H9 (cell line): Measurements from ENCODE around the gene PACSIN2. TPM values are rescaled to one million over a fixed set of nuclear protein-coding genes. Genes with fewer than 3 reads are reported as not detected.

Source experiments
- DNase-seq: peaks from one replicate; pipeline ENCODE4 v3.0.0-alpha.2; 2017
- H2AFZ ChIP-seq: one replicate; pipeline ENCODE4 v1.6.1; 2013; ENCODE audit warnings: mild to moderate bottlenecking, low read length, control low read depth, moderate library complexity
- H2AK5ac ChIP-seq: 2 replicates; pipeline ENCODE4 v1.6.1; 2013; ENCODE audit warnings: low read length, control low read depth, mixed read lengths; ENCODE audit not compliant: insufficient read length
- H2BK120ac ChIP-seq: one replicate; pipeline ENCODE4 v1.6.1; 2013; ENCODE audit warnings: low read depth, mild to moderate bottlenecking, low read length, control low read depth, inconsistent platforms; ENCODE audit not compliant: poor library complexity, severe bottlenecking
- H2BK12ac ChIP-seq: 2 replicates; pipeline ENCODE4 v1.6.1; 2013; ENCODE audit warnings: low read length, control low read depth, mixed read lengths, low read depth; ENCODE audit not compliant: insufficient read length
- H2BK15ac ChIP-seq: 2 replicates; pipeline ENCODE4 v1.6.1; 2013; ENCODE audit warnings: low read depth, low read length, control low read depth
- H2BK20ac ChIP-seq: one replicate; pipeline ENCODE4 v1.6.1; 2013; ENCODE audit warnings: low read depth, mild to moderate bottlenecking, low read length, control low read depth, inconsistent platforms; ENCODE audit not compliant: poor library complexity, severe bottlenecking
- H2BK5ac ChIP-seq: 2 replicates; pipeline ENCODE4 v1.6.1; 2013; ENCODE audit warnings: low read length, control low read depth, mixed read lengths; ENCODE audit not compliant: insufficient read length
- H3K14ac ChIP-seq: 2 replicates; pipeline ENCODE4 v1.6.1; 2013; ENCODE audit warnings: low read length, control low read depth; ENCODE audit not compliant: insufficient read depth
- H3K18ac ChIP-seq: 2 replicates; pipeline ENCODE4 v1.6.1; 2013; ENCODE audit warnings: low read depth, mild to moderate bottlenecking, mixed read lengths, low read length, control low read depth; ENCODE audit not compliant: insufficient read length
- H3K23ac ChIP-seq: 2 replicates; pipeline ENCODE4 v1.6.1; 2013; ENCODE audit warnings: low read length, control low read depth, mixed read lengths, low read depth; ENCODE audit not compliant: insufficient read length
- H3K23me2 ChIP-seq: 2 replicates; pipeline ENCODE4 v1.6.1; 2013; ENCODE audit warnings: low read depth, mild to moderate bottlenecking, mixed read lengths, low read length, control low read depth; ENCODE audit not compliant: insufficient read length, poor library complexity, severe bottlenecking
- H3K27ac ChIP-seq: 2 replicates; pipeline ENCODE4 v1.5.1; 2013; ENCODE audit warnings: low read length, control low read depth, mixed read lengths, low read depth; ENCODE audit not compliant: insufficient read length
- H3K27me3 ChIP-seq: 2 replicates; pipeline ENCODE4 v1.6.1; 2013; ENCODE audit warnings: low read length, control low read depth, inconsistent platforms; ENCODE audit not compliant: insufficient read depth
- H3K4ac ChIP-seq: 2 replicates; pipeline ENCODE4 v1.6.1; 2013; ENCODE audit warnings: low read depth, mild to moderate bottlenecking, control low read depth, inconsistent platforms, low read length, moderate library complexity
- H3K4me1 ChIP-seq: 2 replicates; pipeline ENCODE4 v1.6.1; 2013; ENCODE audit warnings: low read length, control low read depth, inconsistent platforms; ENCODE audit not compliant: insufficient read depth
- H3K4me2 ChIP-seq: 2 replicates; pipeline ENCODE4 v1.6.1; 2013; ENCODE audit warnings: low read length, control low read depth, mixed read lengths; ENCODE audit not compliant: insufficient read length, insufficient read depth
- H3K56ac ChIP-seq: 2 replicates; pipeline ENCODE4 v1.6.1; 2013; ENCODE audit warnings: low read depth, mild to moderate bottlenecking, mixed read lengths, low read length, control low read depth; ENCODE audit not compliant: insufficient read length
- H3K79me1 ChIP-seq: 2 replicates; pipeline ENCODE4 v1.6.1; 2013; ENCODE audit warnings: low read depth, mild to moderate bottlenecking, moderate library complexity, low read length, control low read depth, inconsistent platforms; ENCODE audit not compliant: insufficient read depth, poor library complexity, severe bottlenecking
- H3K79me2 ChIP-seq: 2 replicates; pipeline ENCODE4 v1.6.1; 2013; ENCODE audit warnings: low read length, control low read depth, inconsistent platforms; ENCODE audit not compliant: insufficient read depth
- H3K9ac ChIP-seq: 2 replicates; pipeline ENCODE4 v1.6.1; 2013; ENCODE audit warnings: low read length, control low read depth, mixed read lengths; ENCODE audit not compliant: insufficient read length; ENCODE audit errors: extremely low read depth
- H3K9me3 ChIP-seq: one replicate; pipeline ENCODE4 v1.6.1; 2013; ENCODE audit warnings: low read depth, low read length, inconsistent platforms; ENCODE audit not compliant: control insufficient read depth
- H3T11ph ChIP-seq: one replicate; pipeline ENCODE4 v1.6.1; 2013; ENCODE audit warnings: mild to moderate bottlenecking, low read length, control low read depth, inconsistent platforms
- H4K20me1 ChIP-seq: one replicate; pipeline ENCODE4 v1.6.1; 2013; ENCODE audit not compliant: control insufficient read depth, insufficient read length, insufficient read depth
- H4K5ac ChIP-seq: 2 replicates; pipeline ENCODE4 v1.6.1; 2013; ENCODE audit warnings: low read depth, mild to moderate bottlenecking, mixed read lengths, low read length, control low read depth; ENCODE audit not compliant: insufficient read length
- H4K8ac ChIP-seq: replicated peaks from 2 replicates; pipeline ENCODE4 v1.6.1; 2013; ENCODE audit warnings: low read length, control low read depth, mixed read lengths, low read depth; ENCODE audit not compliant: insufficient read length
- H4K91ac ChIP-seq: 2 replicates; pipeline ENCODE4 v1.6.1; 2013; ENCODE audit warnings: low read depth, mild to moderate bottlenecking, moderate library complexity, mixed read lengths, low read length, control low read depth; ENCODE audit not compliant: insufficient read length
- H3K27ac Mint-ChIP-seq, 3 experiments: 2 replicates in 2 of 3; 3 replicates in 1 of 3; pipeline ENCODE4 v1.8.0; 2020 to 2021; ENCODE audit warnings: mixed read lengths in 3 of 3, mild to moderate bottlenecking in 1 of 3, moderate library complexity in 1 of 3
- H3K27me3 Mint-ChIP-seq: 2 replicates; pipeline ENCODE4 v1.8.0; 2021; ENCODE audit warnings: low read depth, mild to moderate bottlenecking, moderate library complexity, mixed read lengths
- H3K36me3 Mint-ChIP-seq, 3 experiments: 2 replicates in 2 of 3; 3 replicates in 1 of 3; pipeline ENCODE4 v1.8.0; 2020 to 2021; ENCODE audit warnings: low read depth in 3 of 3, mixed read lengths in 3 of 3; ENCODE audit not compliant: insufficient read depth in 1 of 3
- H3K4me1 Mint-ChIP-seq, 2 experiments: 2 replicates each; pipeline ENCODE4 v1.8.0; 2020; ENCODE audit warnings: mixed read lengths in 2 of 2
- H3K4me3 Mint-ChIP-seq, 2 experiments: 2 replicates in 1 of 2; 3 replicates in 1 of 2; pipeline ENCODE4 v1.8.0; 2020 to 2021; ENCODE audit warnings: mild to moderate bottlenecking in 2 of 2, mixed read lengths in 2 of 2, moderate library complexity in 1 of 2
- H3K9me3 Mint-ChIP-seq, 2 experiments: 2 replicates in 1 of 2; 3 replicates in 1 of 2; pipeline ENCODE4 v1.8.0; 2020; ENCODE audit warnings: mild to moderate bottlenecking in 2 of 2, mixed read lengths in 2 of 2, moderate library complexity in 1 of 2
- WGBS: extraction: QIAGEN DNeasy Blood & Tissue Kit; methylation state at CpG from one replicate; pipeline ENCODE4 v1.1.7; 2013; ENCODE audit warnings: missing lambda C conversion rate, low lambda C conversion rate, mixed read lengths; ENCODE audit not compliant: insufficient read length; ENCODE audit errors: extremely low coverage; 5-methylcytosine and 5-hydroxymethylcytosine counted together
- total RNA-seq: library from RNA; stranded (reverse); gene quantifications from 2 replicates; pipeline ENCODE4 v1.2.1, GENCODE V29; 2021
- TF ChIP-seq, protein P1 (sequence below): fragments of 200-600 bp; sonication (generic); conservative IDR thresholded peaks from 3 replicates; pipeline ENCODE4 v1.8.0; 2021; ENCODE audit warnings: antibody characterized with exemption, mild to moderate bottlenecking

Gene PACSIN2
- total RNA-seq, 1 experiment from 2014 or later: 62.3 TPM

- no peak overlapping the region for H2AFZ ChIP-seq
- no peaks in the 10 kb centered on the region for H3K79me2 ChIP-seq
- no peaks in the 10 kb centered on the region; the same call in 1 of the 2 replicates for H3K27me3 Mint-ChIP-seq
- H3K9me3 ChIP-seq: no peaks in the 10 kb centered on the region
- no peak overlapping the region for H3T11ph ChIP-seq
- DNase-seq: no peak
- H4K8ac ChIP-seq: no peak overlapping the region
- no peak overlapping the region for H2AK5ac ChIP-seq
- no peak overlapping the region for H2BK12ac ChIP-seq
- no peak overlapping the region for H2BK120ac ChIP-seq
- H2BK5ac ChIP-seq: no peak overlapping the region
- H3K4ac ChIP-seq: no peak overlapping the region
- H3K14ac ChIP-seq: no peak overlapping the region
- no peak overlapping the region for H3K23ac ChIP-seq
- H3K9ac ChIP-seq: no peak overlapping the region
- H3K27ac Mint-ChIP-seq: peak overlapping the region; percentile 32 to 82 (median 48); a peak in 4 of 7 replicates
- H2BK15ac ChIP-seq: no peak overlapping the region
- WGBS: no CpG with 5 or more reads among the region's 9 CpGs
- TF ChIP-seq, protein P1, sequence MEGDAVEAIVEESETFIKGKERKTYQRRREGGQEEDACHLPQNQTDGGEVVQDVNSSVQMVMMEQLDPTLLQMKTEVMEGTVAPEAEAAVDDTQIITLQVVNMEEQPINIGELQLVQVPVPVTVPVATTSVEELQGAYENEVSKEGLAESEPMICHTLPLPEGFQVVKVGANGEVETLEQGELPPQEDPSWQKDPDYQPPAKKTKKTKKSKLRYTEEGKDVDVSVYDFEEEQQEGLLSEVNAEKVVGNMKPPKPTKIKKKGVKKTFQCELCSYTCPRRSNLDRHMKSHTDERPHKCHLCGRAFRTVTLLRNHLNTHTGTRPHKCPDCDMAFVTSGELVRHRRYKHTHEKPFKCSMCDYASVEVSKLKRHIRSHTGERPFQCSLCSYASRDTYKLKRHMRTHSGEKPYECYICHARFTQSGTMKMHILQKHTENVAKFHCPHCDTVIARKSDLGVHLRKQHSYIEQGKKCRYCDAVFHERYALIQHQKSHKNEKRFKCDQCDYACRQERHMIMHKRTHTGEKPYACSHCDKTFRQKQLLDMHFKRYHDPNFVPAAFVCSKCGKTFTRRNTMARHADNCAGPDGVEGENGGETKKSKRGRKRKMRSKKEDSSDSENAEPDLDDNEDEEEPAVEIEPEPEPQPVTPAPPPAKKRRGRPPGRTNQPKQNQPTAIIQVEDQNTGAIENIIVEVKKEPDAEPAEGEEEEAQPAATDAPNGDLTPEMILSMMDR: no peak
- H3K27ac ChIP-seq: no peak overlapping the region
- no peak overlapping the region for H3K4me3 Mint-ChIP-seq
- no peak overlapping the region for H2BK20ac ChIP-seq
- no peak overlapping the region for H3K18ac ChIP-seq
- no peaks in the 10 kb centered on the region for H4K20me1 ChIP-seq
- no peak overlapping the region for H4K5ac ChIP-seq
- H4K91ac ChIP-seq: no peak overlapping the region
- peaks cover 2% of the 10 kb centered on the region for H3K79me1 ChIP-seq
- H3K4me2 ChIP-seq: no peak overlapping the region
- H3K27me3 ChIP-seq: no peaks in the 10 kb centered on the region
- no peaks in the 10 kb centered on the region for H3K23me2 ChIP-seq
- H3K4me1 Mint-ChIP-seq: peaks cover 20 to 23% of the 10 kb centered on the region in 2 experiments
- H3K4me1 ChIP-seq: no peaks in the 10 kb centered on the region
- H3K36me3 Mint-ChIP-seq: peaks cover 0 to 8% (median 7%) of the 10 kb centered on the region in 3 experiments; a peak in 6 of 7 replicates
- no peak overlapping the region for H3K56ac ChIP-seq
- H3K9me3 Mint-ChIP-seq: no peaks in the 10 kb centered on the region
Measured at GRCh38 chr22:42895541-42895981, 119.4 kb downstream of the PACSIN2 start.
